Measurements from ENCODE around the gene OOEP.
"Not testable (repeated sequence)": the region's sequence is repeated elsewhere in the genome, so short reads cannot be mapped to it uniquely, and the experiment has no call there.

The OOEP gene

DNA sequence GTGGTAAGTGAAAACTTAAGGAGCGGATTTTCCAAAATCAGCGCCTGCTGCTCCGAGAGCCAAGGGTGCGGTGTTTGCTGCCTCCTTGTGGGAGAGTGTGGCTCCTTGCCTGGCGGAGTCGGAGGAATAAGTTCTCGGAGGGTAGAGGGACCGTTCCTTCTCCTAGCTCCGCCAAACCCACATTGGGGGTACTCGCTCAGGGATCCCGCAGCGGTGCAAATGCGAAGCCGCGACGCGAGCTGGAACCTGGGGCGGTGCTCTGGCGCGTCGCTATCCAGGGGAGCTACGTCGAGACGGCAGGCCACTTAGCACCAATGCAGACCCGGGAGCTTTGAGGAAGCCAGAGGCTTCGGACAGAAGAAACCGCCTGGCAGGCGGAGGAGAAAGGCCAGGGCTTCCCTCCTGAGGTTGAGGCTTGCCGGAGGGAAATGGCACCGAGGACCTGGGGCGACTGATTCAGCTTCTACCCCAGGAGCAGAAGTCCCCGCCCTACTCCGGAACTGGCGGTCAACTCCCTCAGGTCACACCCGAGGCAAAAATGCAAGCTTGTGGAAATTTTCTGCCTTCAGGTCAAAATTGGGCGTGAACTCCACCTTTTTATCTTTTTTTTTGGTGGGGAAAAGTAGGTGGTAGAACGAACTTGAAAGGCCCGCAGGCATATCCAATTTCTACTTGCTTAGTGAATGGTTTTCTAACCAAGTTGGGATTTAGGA, 19.3 kb upstream of the OOEP start:
- Histone ChIP-seq H2AK5ac (ENCODE audit: low read length) (no peak overlapping the region), H2BK15ac (replicated peaks; ENCODE audit: low read depth) (no peak overlapping the region), H4K8ac (ENCODE audit: low read depth, low read length) (no peak overlapping the region), H4K5ac (ENCODE audit: low read length) (peak overlapping the region; percentile 17), H2BK120ac (ENCODE audit: low read depth, low read length) (no peak overlapping the region), H3K79me1 (ENCODE audit: low read length) (no peaks in the 10 kb centered on the region), H3K27me3 (ENCODE audit: insufficient read depth, low read length, poor library complexity) (no peaks in the 10 kb centered on the region), H3K9ac (ENCODE audit: low read length) (peak overlapping the region; percentile 62), H3K4me3 (ENCODE audit: low read length) (peak overlapping the region; percentile 17), H3K79me2 (ENCODE audit: control insufficient read depth, insufficient read depth, low read length) (no peaks in the 10 kb centered on the region), H2BK5ac (ENCODE audit: low read length) (peak overlapping the region; percentile 27), H3K56ac (ENCODE audit: low read length) (peak overlapping the region; percentile 92), H3K4me2 (ENCODE audit: low read length) (peak overlapping the region; percentile 34), H3K4me1 (ENCODE audit: control insufficient read depth, low read depth, low read length) (peaks cover 2% of the 10 kb centered on the region), H3K23ac (ENCODE audit: low read length) (no peak overlapping the region), H3K36me3 (ENCODE audit: control insufficient read depth, insufficient read depth, low read length) (no peaks in the 10 kb centered on the region), H3K18ac (ENCODE audit: low read length) (peak overlapping the region; percentile 85), H3K4ac (ENCODE audit: low read depth, low read length) (peak overlapping the region; percentile 46), H3K27ac (ENCODE audit: low read depth, low read length) (peak overlapping the region; percentile 42)
- peak; percentile 93 for DNase-seq
- no CpG with 5 or more reads among the region's 38 CpGs for WGBS (ENCODE audit: extremely low coverage, insufficient coverage, low lambda C conversion rate)

DNA sequence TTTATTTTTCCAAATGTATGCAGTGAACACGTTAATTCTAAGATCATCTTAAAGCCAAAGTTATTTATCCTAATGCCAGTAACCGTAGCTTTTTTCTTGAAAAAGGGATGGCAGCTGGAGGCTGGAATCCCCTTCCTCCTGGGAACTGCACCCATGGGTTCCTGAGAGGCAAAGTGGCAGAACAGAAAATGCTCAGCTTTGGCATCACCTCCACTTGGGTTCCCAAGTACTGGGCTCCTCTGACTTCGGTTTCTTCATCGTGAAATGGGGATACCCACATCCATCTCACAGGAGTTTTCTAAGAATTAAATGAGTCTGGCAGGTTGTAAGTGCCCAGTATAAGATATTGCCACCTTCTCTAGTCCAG, 18.7 kb upstream of the OOEP start:
- no peak overlapping the region for H2BK15ac ChIP-seq (replicated peaks; ENCODE audit: low read depth)
- H3K79me1 ChIP-seq (ENCODE audit: low read length), result no peaks in the 10 kb centered on the region
- no peak overlapping the region for H3K27ac ChIP-seq (ENCODE audit: low read depth, low read length)
- H3K4ac ChIP-seq (ENCODE audit: low read depth, low read length), result no peak overlapping the region
- H3K4me2 ChIP-seq (ENCODE audit: low read length), result peak overlapping the region; percentile 15
- H4K5ac ChIP-seq (ENCODE audit: low read length), result no peak overlapping the region
- peak overlapping the region; percentile 41 for H3K18ac ChIP-seq (ENCODE audit: low read length)
- no peaks in the 10 kb centered on the region for H3K27me3 ChIP-seq (ENCODE audit: insufficient read depth, low read length, poor library complexity)
- peak overlapping the region; percentile 62 for H3K9ac ChIP-seq (ENCODE audit: low read length)
- H3K23ac ChIP-seq (ENCODE audit: low read length), result no peak overlapping the region
- no peaks in the 10 kb centered on the region for H3K79me2 ChIP-seq (ENCODE audit: control insufficient read depth, insufficient read depth, low read length)
- DNase-seq, result no peak
- no peak overlapping the region for H4K8ac ChIP-seq (ENCODE audit: low read depth, low read length)
- H2BK5ac ChIP-seq (ENCODE audit: low read length), result no peak overlapping the region
- H3K4me1 ChIP-seq (ENCODE audit: control insufficient read depth, low read depth, low read length), result peaks cover 2% of the 10 kb centered on the region
- no peaks in the 10 kb centered on the region for H3K36me3 ChIP-seq (ENCODE audit: control insufficient read depth, insufficient read depth, low read length)
- no peak overlapping the region for H2AK5ac ChIP-seq (ENCODE audit: low read length)
- H3K4me3 ChIP-seq (ENCODE audit: low read length), result no peak overlapping the region
- WGBS (ENCODE audit: extremely low coverage, insufficient coverage, low lambda C conversion rate), result no CpG with 5 or more reads among the region's 4 CpGs
- H2BK120ac ChIP-seq (ENCODE audit: low read depth, low read length), result no peak overlapping the region
- H3K56ac ChIP-seq (ENCODE audit: low read length), result peak overlapping the region; percentile 92

DNA sequence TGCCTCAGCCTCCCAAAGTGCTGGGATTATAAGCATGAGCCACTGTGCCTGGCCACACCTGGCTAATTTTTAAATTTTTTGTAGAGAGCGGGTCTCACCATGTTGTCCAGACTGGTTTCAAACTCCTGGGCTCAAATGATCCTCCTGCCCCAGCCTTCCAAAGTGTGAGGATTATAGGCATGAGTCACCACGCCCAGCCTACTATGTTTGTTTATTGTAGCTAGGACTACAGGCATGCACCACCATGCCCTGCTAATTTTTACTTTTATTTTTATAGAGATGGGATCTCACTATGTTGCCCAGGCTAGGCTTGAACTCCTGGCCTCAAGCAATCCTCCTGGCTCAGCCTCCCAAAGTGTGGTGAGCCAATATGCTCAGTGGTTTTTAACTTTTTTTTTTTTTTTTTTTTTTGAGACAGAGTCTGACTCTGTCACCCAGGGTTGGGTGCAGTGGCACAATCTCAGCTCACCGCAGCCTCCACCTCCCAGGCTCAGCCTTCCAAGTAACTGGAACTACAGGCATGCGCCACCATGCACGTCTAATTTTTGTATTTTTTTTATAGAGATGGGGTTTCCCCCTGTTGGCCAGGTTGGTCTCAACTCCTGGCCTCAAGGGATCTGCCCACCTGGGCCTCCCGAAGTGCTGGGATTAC, 12.9 kb upstream of the OOEP start:
- no peak overlapping the region for H2AK5ac ChIP-seq (ENCODE audit: low read length)
- H2BK5ac ChIP-seq (ENCODE audit: low read length), result no peak overlapping the region
- no peak overlapping the region for H2BK120ac ChIP-seq (ENCODE audit: low read depth, low read length)
- H3K4me3 ChIP-seq (ENCODE audit: low read length), result no peak overlapping the region
- H3K27me3 ChIP-seq (ENCODE audit: insufficient read depth, low read length, poor library complexity), result no peaks in the 10 kb centered on the region
- no peak overlapping the region for H3K4me2 ChIP-seq (ENCODE audit: low read length)
- no peaks in the 10 kb centered on the region for H3K36me3 ChIP-seq (ENCODE audit: control insufficient read depth, insufficient read depth, low read length)
- no peak overlapping the region for H4K5ac ChIP-seq (ENCODE audit: low read length)
- no peak overlapping the region for H3K56ac ChIP-seq (ENCODE audit: low read length)
- no peak overlapping the region for H3K27ac ChIP-seq (ENCODE audit: low read depth, low read length)
- H4K8ac ChIP-seq (ENCODE audit: low read depth, low read length), result no peak overlapping the region
- H2BK15ac ChIP-seq (replicated peaks; ENCODE audit: low read depth), result no peak overlapping the region
- no peak overlapping the region for H3K4ac ChIP-seq (ENCODE audit: low read depth, low read length)
- H3K79me1 ChIP-seq (ENCODE audit: low read length), result no peaks in the 10 kb centered on the region
- no peak overlapping the region for H3K18ac ChIP-seq (ENCODE audit: low read length)
- H3K23ac ChIP-seq (ENCODE audit: low read length), result no peak overlapping the region
- peak; percentile 13 for DNase-seq
- WGBS (ENCODE audit: extremely low coverage, insufficient coverage, low lambda C conversion rate), result no CpG with 5 or more reads among the region's 6 CpGs
- no peaks in the 10 kb centered on the region for H3K4me1 ChIP-seq (ENCODE audit: control insufficient read depth, low read depth, low read length)
- H3K9ac ChIP-seq (ENCODE audit: low read length), result no peak overlapping the region
- H3K79me2 ChIP-seq (ENCODE audit: control insufficient read depth, insufficient read depth, low read length), result no peaks in the 10 kb centered on the region

GRCh38 chr6:73381531-73381930, 11.8 kb upstream of the OOEP start:
- not testable (repeated sequence) for H3K79me1 ChIP-seq (ENCODE audit: low read length); H2BK5ac ChIP-seq (ENCODE audit: low read length)
- WGBS (ENCODE audit: extremely low coverage, insufficient coverage, low lambda C conversion rate), result no CpG with 5 or more reads among the region's 10 CpGs

DNA sequence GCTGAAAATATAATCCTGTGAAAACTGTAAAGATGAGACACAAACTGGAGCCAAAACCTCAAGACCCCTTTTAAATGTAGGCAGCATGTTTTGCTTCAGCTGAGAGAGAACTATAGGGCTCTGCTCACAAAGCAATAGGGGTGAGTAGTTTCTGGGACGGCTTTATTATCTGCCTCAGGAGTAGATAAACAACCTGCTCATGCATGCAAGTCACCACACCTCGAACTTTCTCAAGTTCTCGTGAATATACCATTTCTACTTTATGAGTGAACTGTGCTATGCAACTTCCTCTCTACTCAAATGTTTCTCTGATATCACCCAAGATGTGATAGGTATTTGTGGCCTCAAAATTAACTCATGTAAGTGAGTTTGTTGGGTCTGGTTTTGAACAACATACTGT, 7.5 kb upstream of the OOEP start:
- Histone ChIP-seq H2AK5ac (ENCODE audit: low read length) (no peak overlapping the region), H2BK15ac (replicated peaks; ENCODE audit: low read depth) (no peak overlapping the region), H3K79me2 (ENCODE audit: control insufficient read depth, insufficient read depth, low read length) (no peaks in the 10 kb centered on the region), H3K27me3 (ENCODE audit: insufficient read depth, low read length, poor library complexity) (no peaks in the 10 kb centered on the region), H3K4me3 (ENCODE audit: low read length) (no peak overlapping the region), H3K4me1 (ENCODE audit: control insufficient read depth, low read depth, low read length) (no peaks in the 10 kb centered on the region), H2BK120ac (ENCODE audit: low read depth, low read length) (no peak overlapping the region), H4K5ac (ENCODE audit: low read length) (no peak overlapping the region), H3K9ac (ENCODE audit: low read length) (no peak overlapping the region), H3K56ac (ENCODE audit: low read length) (no peak overlapping the region), H3K18ac (ENCODE audit: low read length) (no peak overlapping the region), H3K23ac (ENCODE audit: low read length) (no peak overlapping the region), H3K27ac (ENCODE audit: low read depth, low read length) (no peak overlapping the region), H4K8ac (ENCODE audit: low read depth, low read length) (no peak overlapping the region), H3K36me3 (ENCODE audit: control insufficient read depth, insufficient read depth, low read length) (no peaks in the 10 kb centered on the region), H3K79me1 (ENCODE audit: low read length) (no peaks in the 10 kb centered on the region), H3K4ac (ENCODE audit: low read depth, low read length) (no peak overlapping the region), H3K4me2 (ENCODE audit: low read length) (no peak overlapping the region), H2BK5ac (ENCODE audit: low read length) (no peak overlapping the region)
- WGBS (ENCODE audit: extremely low coverage, insufficient coverage, low lambda C conversion rate), result no CpG with 5 or more reads among the region's 3 CpGs
- no peak for DNase-seq

More at GRCh38 chr6:73381531-73381930, 11.8 kb upstream of the OOEP start:
- H3K4me1 ChIP-seq (ENCODE audit: control insufficient read depth, low read depth, low read length); H3K9ac ChIP-seq (ENCODE audit: low read length); H3K4me2 ChIP-seq (ENCODE audit: low read length); H3K4ac ChIP-seq (ENCODE audit: low read depth, low read length); H3K27ac ChIP-seq (ENCODE audit: low read depth, low read length); H3K79me2 ChIP-seq (ENCODE audit: control insufficient read depth, insufficient read depth, low read length); H3K4me3 ChIP-seq (ENCODE audit: low read length); H3K56ac ChIP-seq (ENCODE audit: low read length); H3K27me3 ChIP-seq (ENCODE audit: insufficient read depth, low read length, poor library complexity); DNase-seq; H3K36me3 ChIP-seq (ENCODE audit: control insufficient read depth, insufficient read depth, low read length); H4K5ac ChIP-seq (ENCODE audit: low read length); H4K8ac ChIP-seq (ENCODE audit: low read depth, low read length); H2BK120ac ChIP-seq (ENCODE audit: low read depth, low read length); H3K23ac ChIP-seq (ENCODE audit: low read length); H3K18ac ChIP-seq (ENCODE audit: low read length); H2AK5ac ChIP-seq (ENCODE audit: low read length); H2BK15ac ChIP-seq (replicated peaks; ENCODE audit: low read depth): not testable (repeated sequence)
